ENCODE results near the gene UBE2O.

Gene UBE2O

DNA sequence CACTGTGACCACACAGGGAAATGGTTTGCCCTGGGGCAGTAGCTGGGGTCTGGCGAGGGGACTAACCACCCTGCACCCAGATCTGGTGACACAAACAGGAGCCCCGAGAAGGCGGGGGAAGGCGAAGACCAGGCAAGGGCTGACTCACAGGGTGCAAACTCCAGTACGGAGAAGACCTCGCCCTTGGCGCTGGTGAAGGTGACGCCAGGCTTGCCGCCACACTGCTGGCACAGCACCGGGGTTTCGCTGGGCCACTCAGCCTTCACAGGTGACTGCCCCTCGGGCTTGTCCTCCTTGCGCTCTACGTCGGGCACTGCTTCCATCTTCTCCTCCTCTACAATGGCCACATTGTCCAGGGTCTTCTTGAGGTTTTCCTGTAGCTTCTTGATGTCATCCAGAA, 57.0 kb downstream of the UBE2O start:
- no peak for DNase-seq

DNA sequence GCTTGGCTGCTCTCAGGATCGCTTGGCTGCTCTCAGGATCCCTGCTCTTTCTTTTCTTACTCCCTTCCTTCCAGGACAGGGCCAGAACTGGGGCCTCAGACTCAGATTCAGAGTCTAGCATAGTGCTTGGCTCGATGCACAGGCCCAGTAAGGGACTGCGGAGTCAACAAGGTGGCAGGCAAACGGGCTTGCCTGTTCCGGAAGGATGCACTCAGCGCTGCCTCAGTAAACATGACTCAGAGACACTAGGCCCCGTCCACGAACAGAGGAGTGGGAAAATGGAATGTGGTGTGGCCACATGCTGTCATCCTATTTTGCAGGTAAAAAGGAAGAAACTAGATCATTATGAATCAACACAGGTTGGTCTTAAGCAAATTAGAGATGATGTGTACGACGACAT, 58.8 kb downstream of the UBE2O start:
- no peak for DNase-seq

DNA sequence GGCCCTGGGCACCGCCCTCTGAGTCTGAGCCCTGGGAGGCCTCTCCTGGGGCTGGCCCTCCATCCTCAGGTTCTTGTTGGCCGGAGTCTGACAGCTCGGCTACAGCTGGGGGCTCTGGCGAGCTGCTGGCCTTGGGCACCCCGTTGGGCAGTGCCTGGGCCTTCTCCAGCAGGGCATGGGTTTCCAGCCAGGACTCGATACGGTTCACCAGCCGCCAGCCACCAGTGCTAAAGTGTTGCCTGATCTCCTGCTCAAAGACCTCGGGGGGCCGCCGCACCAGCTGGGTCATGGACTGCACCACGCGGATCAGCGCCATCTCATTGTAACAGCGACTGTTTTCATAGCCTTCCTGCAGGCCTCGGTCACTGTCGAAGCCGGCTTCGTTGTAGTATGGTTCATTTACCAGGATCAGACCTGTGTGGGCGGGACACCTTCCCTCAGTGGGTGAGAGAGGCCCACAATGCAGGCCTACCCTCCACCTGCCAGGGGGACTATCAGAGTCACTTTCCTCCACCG, 61.7 kb downstream of the UBE2O start:
- DNase-seq = no peak

DNA sequence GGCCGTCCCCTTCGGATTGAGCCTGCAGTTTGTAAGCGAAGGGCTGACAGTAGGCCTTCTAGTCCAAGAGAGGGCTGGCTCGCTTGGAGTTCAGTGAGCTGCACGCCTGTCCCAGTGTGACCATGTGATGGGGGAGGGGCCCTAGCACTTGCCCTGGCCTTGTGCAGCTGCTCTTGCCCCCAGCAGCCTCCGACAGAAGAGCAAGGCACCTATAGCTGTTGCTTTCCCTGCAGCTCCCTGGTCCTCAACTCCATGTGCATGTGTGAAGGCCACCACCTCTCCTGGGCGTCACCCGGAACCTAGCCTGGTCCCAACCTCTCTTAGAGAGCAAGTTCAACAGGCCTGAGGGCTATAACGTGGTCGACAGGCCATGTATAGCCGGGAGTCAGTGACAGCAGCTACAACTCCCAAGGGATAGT, 62.9 kb downstream of the UBE2O start:
- peak in 2 of 51 donors; percentile 13 to 19 for DNase-seq

DNA sequence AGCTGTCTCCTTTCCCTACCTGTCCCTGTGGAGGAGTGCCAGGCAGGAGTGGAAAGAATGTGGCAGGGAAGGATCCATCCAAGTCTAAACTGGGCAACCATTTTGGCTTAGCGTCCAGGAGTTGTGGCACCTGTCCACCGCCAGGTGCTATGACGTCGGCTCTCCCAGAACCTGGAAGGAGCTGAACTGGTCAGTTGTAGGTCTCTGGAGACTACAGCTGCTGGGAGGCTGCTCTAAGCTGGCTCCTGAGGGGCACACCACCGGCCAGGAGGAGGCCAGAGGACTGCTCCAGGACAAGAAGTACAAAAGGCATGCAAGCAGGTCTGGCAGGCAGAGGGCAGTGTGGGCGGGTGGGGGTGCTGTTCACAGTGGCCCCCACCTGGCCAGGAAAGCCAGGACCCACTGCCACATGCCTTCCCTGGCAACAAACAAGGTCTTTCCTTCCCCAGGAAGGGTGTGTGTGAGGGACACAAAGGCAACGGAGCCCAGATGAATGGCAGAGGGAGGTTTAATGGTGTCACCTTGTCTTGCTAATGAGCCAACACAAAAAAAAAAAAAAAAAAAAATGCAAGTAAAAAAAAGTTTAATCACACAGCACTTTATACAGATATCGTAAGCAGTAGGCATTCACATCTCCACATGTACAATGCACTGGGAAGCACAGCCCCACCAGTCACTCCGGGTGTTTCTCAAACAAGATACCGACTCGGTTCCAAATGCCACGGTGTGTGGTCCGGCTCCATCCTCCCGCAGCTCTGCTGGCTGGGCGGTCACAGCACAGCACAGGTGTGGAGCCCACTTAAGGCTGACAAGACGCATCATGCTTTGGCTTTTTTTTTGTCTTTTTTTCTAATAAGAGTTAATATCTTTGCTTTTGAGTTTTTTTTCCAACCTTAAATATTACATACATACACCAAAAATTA, 63.7 kb downstream of the UBE2O start:
- DNase-seq = no peak

DNA sequence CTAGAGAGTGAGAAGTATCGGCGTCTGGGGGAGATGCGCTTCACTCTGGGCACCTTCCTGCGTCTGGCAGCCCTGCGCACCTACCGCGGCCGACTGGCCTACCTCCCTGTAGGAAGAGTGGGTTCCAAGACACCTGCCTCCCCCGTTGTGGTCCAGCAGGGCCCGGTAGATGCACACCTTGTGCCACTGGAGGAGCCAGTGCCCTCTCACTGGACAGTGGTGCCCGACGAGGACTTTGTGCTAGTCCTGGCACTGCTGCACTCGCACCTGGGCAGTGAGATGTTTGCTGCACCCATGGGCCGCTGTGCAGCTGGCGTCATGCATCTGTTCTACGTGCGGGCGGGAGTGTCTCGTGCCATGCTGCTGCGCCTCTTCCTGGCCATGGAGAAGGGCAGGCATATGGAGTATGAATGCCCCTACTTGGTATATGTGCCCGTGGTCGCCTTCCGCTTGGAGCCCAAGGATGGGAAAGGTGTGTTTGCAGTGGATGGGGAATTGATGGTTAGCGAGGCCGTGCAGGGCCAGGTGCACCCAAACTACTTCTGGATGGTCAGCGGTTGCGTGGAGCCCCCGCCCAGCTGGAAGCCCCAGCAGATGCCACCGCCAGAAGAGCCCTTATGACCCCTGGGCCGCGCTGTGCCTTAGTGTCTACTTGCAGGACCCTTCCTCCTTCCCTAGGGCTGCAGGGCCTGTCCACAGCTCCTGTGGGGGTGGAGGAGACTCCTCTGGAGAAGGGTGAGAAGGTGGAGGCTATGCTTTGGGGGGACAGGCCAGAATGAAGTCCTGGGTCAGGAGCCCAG, 65.8 kb downstream of the UBE2O start:
- no peak for DNase-seq

DNA sequence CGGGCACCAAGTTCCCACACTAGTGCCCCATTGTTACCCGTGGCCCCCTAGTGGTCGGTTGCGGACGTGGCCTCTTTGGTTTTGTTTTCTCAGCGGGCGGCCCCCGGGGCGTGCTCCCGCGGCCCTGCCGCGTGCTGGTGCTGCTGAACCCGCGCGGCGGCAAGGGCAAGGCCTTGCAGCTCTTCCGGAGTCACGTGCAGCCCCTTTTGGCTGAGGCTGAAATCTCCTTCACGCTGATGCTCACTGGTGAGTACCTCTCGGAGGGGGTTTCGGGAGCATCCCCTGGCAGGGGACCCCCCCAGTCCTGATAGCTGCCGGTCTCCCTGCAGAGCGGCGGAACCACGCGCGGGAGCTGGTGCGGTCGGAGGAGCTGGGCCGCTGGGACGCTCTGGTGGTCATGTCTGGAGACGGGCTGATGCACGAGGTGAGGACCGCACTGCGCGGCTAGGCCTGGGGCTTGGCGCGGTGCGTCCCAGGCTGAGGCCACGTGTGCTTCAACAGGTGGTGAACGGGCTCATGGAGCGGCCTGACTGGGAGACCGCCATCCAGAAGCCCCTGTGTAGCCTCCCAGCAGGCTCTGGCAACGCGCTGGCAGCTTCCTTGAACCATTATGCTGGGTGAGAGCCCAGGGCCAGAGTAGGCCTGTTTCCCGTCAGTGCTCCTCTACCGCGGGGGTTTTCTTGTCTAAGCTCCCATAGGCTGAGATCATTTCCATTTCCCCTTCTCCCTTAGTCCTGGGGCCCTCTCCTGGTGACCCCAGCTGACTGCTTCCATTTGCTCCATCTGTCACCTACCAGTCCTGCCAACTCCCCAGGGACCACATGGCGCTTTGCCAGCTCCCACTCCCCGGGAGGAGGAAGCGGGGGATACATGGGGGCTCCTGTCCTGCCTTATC, 66.8 kb downstream of the UBE2O start:
- peak in 20 of 51 donors; percentile 9 to 60 (median 38) for DNase-seq

DNA sequence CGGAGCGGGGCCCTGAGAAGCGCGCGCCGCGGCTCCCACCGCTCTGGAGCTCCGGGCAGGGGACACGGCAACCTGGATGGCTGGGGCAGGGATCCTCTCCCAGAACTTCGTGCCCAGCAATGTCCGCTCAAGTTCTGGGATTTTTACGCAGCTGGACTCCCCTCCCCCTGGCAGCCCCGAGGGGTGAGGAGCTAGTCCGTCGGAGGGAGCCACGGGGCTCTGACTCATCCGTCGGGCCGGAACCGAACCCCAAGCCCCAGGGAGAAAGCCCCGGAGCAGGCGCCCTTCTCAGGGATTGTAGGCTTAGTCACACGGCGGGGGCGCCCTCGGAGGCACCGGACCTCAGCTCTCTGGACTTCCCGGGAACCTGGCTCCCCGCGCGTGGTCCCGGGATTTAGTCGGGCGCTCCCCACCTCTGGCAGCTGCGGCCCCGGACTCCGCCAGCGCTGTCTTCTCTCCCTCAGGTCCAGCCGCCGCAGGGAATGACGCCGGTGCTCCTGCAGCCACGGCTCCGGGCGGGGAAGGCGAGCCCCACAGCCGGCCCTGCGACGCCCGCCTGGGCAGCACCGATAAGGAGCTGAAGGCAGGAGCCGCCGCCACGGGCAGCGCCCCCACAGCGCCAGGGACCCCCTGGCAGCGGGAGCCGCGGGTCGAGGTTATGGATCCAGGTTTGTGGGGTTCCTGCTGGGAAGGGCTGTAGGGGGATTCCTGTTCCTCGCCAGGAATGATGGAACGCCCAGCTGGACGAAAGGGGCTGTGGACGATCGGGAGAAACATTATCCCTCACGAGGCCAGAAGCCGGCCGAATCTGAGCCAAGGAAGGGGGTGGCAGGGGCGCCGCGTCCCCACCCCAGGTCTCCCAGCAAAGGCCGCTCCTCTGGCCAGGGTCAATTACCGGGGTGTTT, 67.7 kb downstream of the UBE2O start:
- DNase-seq = peak in 4 of 51 donors; percentile 21 to 35 (median 27)

DNA sequence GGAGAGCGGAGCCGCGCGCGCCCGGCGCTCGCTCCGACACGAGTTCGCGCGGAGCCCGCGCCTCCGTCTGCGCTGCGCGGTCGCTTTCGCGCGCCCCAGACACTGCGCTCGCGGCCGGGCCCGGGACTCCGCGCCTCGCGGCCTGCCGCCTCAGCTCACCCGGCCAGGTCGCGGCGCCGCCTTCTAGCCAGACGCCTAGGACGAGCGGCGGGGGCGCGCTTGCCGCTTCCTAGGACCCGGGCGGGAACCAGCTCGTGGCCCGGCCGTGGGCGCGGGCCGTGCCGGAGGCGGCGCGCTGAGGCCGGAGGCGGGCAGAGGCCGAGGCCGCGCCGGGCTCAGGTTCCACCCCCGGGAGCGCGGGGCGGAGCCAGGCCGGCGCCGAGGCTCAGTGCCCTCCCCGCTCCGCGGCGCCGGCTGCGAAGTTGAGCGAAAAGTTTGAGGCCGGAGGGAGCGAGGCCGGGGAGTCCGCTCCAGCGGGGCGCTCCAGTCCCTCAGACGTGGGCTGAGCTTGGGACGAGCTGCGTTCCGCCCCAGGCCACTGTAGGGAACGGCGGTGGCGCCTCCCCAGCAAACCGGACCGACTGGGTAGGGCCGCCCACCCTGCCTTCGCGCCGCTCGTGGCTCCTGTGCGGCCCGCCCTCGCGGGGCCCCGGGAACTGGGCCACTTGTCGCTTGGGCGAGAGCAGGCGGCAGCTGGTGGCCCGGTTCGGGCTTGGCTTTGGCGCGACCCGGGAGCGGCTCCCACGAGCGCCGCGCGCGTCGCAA, 68.5 kb downstream of the UBE2O start, which contains the start of gene SPHK1:
Gene SPHK1 (plus strand): TSS at position 388 of the 765 bp plus-strand sequence. CDS start 1,036 bp downstream, outside the sequence.
- DNase-seq = peak in 12 of 51 donors; percentile 11 to 58 (median 35)

DNA sequence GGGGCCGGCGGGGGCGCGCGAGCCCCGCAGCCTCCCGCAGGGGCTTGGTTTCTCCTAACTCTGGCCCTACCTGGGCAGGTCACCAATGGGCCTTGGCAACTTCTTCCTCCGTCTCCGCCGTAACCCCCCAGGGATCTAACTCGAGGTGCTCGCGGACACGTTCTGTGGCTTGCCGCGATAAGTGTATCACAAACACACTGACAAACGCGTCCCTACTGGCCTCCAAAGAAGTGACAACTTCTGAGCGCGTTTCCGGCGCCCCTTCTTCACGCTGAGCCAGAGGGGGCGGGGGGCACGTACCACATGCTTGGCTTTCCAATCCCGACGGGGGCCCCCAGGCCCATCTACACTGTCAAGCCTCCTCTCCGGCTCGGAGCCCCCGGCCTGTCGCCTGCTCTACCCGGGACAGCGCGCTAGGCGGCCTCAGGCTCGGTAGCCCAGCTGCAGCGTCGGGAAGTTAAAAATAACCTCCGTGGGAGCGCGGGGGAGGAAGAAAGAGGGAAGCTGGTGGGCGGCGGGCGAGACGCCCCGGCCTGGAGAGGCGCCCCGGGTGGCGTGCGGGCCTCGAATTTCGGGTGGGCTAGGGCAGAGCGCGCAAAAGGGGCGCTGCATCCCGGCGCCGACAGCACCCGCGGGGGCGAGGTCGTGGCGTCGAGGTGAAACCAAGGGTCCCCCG, 69.3 kb downstream of the UBE2O start:
- DNase-seq = peak in 3 of 51 donors; percentile 10 to 33 (median 19)

DNA sequence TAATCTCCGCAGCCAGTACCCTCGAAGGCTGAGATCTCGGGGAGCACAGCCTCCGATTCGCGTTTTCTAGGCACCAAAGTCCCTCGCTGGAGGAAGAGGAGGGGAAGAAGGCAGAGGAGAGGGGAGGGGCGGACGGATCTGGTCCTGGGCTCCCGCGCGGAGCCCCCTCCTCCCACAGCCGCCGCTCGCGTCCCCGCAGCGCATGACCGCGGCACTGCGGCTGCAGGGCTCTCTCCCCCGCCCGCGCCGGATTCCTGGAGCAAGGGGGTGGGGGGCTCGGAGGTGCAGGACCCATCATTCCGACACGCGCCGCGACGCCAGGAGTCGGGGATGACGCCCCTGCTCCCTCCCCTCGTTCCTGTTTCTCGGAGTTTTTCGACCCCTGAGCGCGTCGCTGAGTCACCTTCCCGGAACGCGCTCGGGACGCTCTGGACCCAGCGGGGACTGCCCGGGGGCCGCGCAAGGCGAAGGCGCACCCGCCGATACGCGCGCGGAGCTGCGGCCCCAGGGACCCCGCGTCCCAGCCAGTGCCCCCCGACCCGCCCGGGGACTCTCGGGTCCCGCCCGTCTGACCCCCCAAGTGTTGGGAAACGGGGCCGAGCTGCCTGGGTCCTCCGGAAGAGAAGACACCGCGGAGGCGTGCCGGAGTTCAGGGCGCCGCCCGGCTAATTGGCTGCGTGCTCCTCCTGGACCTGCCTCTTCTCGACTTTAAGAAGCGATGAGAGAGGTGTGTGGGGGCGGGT, 70.0 kb downstream of the UBE2O start:
- DNase-seq = peak in 1 of 51 donors; percentile 26

DNA sequence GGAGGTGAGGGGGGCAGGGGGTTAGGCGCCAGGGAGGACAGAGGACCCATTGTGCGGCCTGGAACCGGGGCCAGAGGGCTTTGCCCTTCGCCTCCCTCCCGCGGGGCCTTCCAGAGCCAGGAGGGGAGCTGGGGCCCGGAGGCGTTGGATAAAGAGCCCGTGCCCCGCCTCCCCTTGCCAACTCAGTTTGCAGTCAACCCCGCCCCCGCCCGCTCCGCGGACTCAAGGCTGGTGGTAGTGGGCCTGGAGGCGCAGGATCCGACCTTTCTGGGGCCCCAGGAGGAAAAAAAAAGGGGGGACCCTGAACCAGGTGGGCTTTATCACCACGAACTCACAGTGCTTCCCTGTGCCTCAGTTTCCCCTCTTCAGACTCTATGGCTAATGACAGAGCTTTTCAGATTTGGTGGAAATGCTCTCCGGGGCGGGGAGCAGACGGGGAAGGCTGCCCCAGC, 70.6 kb downstream of the UBE2O start:
- DNase-seq = peak in 3 of 51 donors; percentile 24 to 32 (median 26)

DNA sequence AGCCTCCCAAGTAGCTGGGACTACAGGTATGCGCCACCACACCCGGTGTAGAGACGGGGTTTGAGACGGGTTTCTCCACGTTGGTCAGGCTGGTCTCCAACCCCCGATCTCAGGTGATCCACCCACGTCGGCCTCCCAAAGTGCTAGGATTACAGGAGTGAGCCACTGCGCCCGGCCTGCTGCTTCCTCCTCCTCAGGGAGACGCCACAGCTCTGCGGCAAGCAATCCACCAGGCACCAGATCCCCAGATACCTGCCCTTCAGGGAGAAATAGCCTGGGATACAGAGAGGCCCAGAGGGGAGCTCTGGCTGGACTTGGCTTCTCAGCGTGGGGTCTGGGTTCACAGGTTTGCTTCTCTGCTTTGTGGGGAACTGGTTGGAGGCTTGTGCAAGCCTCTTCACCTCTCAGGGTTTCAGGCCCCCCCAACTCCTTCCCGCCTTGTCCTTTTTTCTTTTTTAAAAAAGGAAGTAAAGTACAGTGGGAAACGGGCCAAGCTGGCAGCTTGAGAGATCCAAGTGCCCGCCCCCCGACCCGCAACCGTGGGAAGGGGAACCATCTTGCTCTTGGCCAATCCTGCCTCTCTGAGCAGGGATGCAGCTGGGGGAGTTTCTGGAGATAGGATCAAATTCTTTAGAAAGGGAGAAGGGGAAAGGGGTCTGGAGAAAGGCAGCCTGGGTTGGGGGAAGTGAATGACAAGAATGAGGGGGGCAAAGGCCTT, 71.2 kb downstream of the UBE2O start:
- DNase-seq = peak in 7 of 51 donors; percentile 10 to 36 (median 22)

DNA sequence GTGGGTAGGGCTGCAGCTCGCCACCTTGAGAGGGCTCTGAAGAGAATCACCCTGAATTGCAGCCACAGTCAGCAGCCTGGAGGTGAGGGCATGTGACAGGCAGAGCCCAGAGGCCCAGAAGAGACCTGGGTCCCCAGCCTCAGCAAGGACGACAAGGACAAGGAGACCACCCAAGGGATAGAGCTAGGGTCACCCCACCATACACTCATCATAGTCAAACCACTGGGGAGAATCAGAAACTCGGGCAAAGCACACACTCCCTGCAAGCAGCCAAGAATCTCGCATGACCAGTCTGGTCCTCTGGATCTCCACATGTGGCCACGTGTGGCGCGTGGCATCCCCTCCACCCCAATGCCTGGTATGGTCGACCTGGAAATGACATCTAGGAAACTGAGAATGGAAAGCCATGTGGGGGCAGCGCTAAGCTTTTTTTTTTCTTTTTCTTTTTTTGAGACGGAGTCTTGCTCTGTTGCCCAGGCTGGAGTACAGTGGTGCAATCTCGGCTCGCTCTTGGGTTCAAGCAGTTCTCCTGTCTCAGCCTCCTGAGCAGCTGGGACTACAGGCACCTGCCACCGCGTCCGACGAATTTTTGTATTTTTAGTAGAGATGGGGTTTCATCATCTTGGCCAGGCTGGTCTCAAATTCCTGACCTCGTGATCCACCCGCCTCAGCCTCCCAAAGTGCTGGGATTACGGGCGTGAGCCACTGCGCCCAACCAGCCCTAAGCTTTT, 73.1 kb downstream of the UBE2O start:
- DNase-seq = no peak

DNA sequence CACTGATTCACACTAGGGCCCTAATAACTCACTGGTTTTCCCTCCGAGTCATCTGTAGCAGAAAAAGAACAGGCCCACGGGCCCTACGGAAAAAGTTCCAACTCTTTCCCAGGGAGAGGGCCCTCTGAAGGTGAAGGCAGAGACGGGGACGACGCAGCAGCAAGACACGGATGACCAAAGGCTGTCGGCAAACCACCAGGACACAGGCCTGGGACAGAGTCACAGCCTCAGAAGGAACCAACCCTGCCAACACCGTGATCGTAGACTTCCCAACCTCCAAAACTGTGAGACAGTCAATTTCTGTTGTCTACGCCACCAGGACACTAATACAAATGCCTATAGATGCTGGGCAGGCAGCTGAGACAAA, 73.7 kb downstream of the UBE2O start:
- no peak for DNase-seq
